ENCODE measurements around the gene GFPT2. TPM values are rescaled to one million over a fixed set of nuclear protein-coding genes. Genes with fewer than 3 reads are reported as not detected.

GFPT2 gene
- total and polyA plus RNA-seq, 2 of the 4 experiments (the other 2 are of a cell fraction), result 20.3 to 20.8 TPM

- Histone ChIP-seq H4K5ac (ENCODE audit: low read depth, low read length) (no peak overlapping the region), H4K20me1 (ENCODE audit: insufficient read depth, low read length) (peaks cover 2% of the 10 kb centered on the region; the same call in 1 of the 2 replicates), H2BK5ac (ENCODE audit: low read depth, low read length, poor library complexity, severe bottlenecking) (no peak overlapping the region), H3K56ac (ENCODE audit: extremely low read depth, insufficient read depth, low read length) (no peak overlapping the region), H2BK15ac (ENCODE audit: low read depth, low read length) (no peak overlapping the region), H2BK20ac (ENCODE audit: low read depth, low read length) (no peak overlapping the region), H3K4ac (ENCODE audit: low read depth, low read length) (no peak overlapping the region), H3K9me3 (ENCODE audit: control insufficient read depth, insufficient read depth, low read length) (no peaks in the 10 kb centered on the region), H2AK5ac (ENCODE audit: low read depth, low read length) (no peak overlapping the region), H2BK120ac (ENCODE audit: low read depth, low read length) (no peak overlapping the region), H3K27ac (ENCODE audit: insufficient read depth, low read length) (no peak overlapping the region), H2AFZ (replicated peaks; ENCODE audit: low read length, poor library complexity) (no peak overlapping the region), H3K9ac (ENCODE audit: low read depth, low read length) (no peak overlapping the region), H3K36me3 (ENCODE audit: control insufficient read depth, insufficient read depth, low read length) (peaks cover 7% of the 10 kb centered on the region), H3K9me1 (ENCODE audit: insufficient read depth, low read length) (peaks cover 9% of the 10 kb centered on the region; the same call in 1 of the 2 replicates), H2AK9ac (replicated peaks; ENCODE audit: low read depth, low read length, poor library complexity) (no peak overlapping the region), H3K18ac (ENCODE audit: low read depth, low read length) (no peak overlapping the region), H3K4me1 (ENCODE audit: control insufficient read depth, insufficient read depth, low read length) (peaks cover 3% of the 10 kb centered on the region; the same call in 1 of the 2 replicates), H3K23ac (ENCODE audit: low read depth, low read length) (no peak overlapping the region), H4K91ac (ENCODE audit: insufficient read depth, low read depth, low read length) (no peak overlapping the region), H3K4me3 (ENCODE audit: insufficient read depth, low read depth, low read length) (no peak overlapping the region), H3K27me3 (ENCODE audit: control insufficient read depth, insufficient read depth, low read length) (no peaks in the 10 kb centered on the region), H3K14ac (replicated peaks; ENCODE audit: low read depth, low read length) (no peak overlapping the region), H4K8ac (ENCODE audit: low read depth in 2 of 2, low read length in 2 of 2) (no peak overlapping the region), H3K79me1 (ENCODE audit: low read depth in 1 of 2, low read length in 2 of 2) (peaks cover 4 to 10% of the 10 kb centered on the region in 2 experiments; a peak in 2 of 4 replicates), H3K4me2 (ENCODE audit: low read depth, low read length) (no peak overlapping the region)
- in situ Hi-C loops (cut with MboI; ENCODE audit: low sequenced_read_pairs) (no loop called here), intact Hi-C loops (cut with micrococcal nuclease) (no loop called here), dilution Hi-C loops (cut with HindIII; ENCODE audit: low sequenced_read_pairs, unreplicated experiment) (no loop called here)
- DNase-seq (peak; percentile 13), ATAC-seq (ENCODE audit: low read depth) (no peak)
- TF ChIP-seq BHLHE40 (IDR thresholded peaks at IDR 0.05; ENCODE audit: low read depth, low read length), result no peak
- TF ChIP-seq, protein P1, sequence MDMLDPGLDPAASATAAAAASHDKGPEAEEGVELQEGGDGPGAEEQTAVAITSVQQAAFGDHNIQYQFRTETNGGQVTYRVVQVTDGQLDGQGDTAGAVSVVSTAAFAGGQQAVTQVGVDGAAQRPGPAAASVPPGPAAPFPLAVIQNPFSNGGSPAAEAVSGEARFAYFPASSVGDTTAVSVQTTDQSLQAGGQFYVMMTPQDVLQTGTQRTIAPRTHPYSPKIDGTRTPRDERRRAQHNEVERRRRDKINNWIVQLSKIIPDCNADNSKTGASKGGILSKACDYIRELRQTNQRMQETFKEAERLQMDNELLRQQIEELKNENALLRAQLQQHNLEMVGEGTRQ (IDR thresholded peaks at IDR 0.05; ENCODE audit: low read depth, low read length), result no peak
- TF ChIP-seq RCOR1 (IDR thresholded peaks at IDR 0.05; ENCODE audit: insufficient replicate concordance, low read length), result no peak
- no peak for TF ChIP-seq CEBPB (IDR thresholded peaks at IDR 0.05; ENCODE audit: low read depth, low read length)
- TF ChIP-seq, protein P2, sequence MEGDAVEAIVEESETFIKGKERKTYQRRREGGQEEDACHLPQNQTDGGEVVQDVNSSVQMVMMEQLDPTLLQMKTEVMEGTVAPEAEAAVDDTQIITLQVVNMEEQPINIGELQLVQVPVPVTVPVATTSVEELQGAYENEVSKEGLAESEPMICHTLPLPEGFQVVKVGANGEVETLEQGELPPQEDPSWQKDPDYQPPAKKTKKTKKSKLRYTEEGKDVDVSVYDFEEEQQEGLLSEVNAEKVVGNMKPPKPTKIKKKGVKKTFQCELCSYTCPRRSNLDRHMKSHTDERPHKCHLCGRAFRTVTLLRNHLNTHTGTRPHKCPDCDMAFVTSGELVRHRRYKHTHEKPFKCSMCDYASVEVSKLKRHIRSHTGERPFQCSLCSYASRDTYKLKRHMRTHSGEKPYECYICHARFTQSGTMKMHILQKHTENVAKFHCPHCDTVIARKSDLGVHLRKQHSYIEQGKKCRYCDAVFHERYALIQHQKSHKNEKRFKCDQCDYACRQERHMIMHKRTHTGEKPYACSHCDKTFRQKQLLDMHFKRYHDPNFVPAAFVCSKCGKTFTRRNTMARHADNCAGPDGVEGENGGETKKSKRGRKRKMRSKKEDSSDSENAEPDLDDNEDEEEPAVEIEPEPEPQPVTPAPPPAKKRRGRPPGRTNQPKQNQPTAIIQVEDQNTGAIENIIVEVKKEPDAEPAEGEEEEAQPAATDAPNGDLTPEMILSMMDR (conservative IDR thresholded peaks at IDR 0.05; ENCODE audit: low read depth, low read length), result 0 out of 2 replicates have a peak, but pooled peaks have one; percentile 2
- no peak for TF ChIP-seq RAD21 (IDR thresholded peaks at IDR 0.05; ENCODE audit: low read length)
- no peak for TF ChIP-seq MAZ (IDR thresholded peaks at IDR 0.05; ENCODE audit: borderline replicate concordance, low read depth, low read length)
- no peak for TF ChIP-seq SMC3 (IDR thresholded peaks at IDR 0.05; ENCODE audit: low read depth, low read length)
- no peak for TF ChIP-seq NFE2L2 (IDR thresholded peaks at IDR 0.05; ENCODE audit: low read depth, low read length)
- BruUV-seq (replicated peaks), result no TSS peak
- ChIA-PET CTCF (interaction anchor here (1.6 kb wide), 1 partner anchor 32 kb away, joined by 5 read pairs; no protein-coding TSS in a partner anchor), POLR2A (ENCODE audit: unreplicated experiment) (no interaction called here)
- WGBS, 2 experiments (ENCODE audit: extremely low coverage in 2 of 2, insufficient read length in 1 of 2), result no CpG with 5 or more reads among the region's 7 CpGs
Observed at GRCh38 chr5:180296771-180297170, 56.4 kb downstream of the GFPT2 start.

All from IMR-90 (cell line).